ENCODE measurements around the gene HYCC1. TPM values are rescaled to one million over a fixed set of nuclear protein-coding genes. Genes with fewer than 3 reads are reported as not detected.
A peak's percentile ranks its signal among the peaks of the same experiment; 100 is the strongest.
"Not testable (repeated sequence)": the region's sequence is repeated elsewhere in the genome, so short reads cannot be mapped to it uniquely, and the experiment has no call there.

HYCC1 gene
- total RNA-seq, 1 experiment from 2014 or later: 48.9 TPM

- Mint-ChIP-seq H3K36me3 (ENCODE audit: insufficient read depth, unreplicated experiment) (peaks cover 24% of the 10 kb centered on the region), H3K4me1 (ENCODE audit: insufficient read depth, unreplicated experiment) (peaks cover 32% of the 10 kb centered on the region), H3K27me3 (ENCODE audit: insufficient read depth, unreplicated experiment) (no peaks in the 10 kb centered on the region), H3K9me3 (ENCODE audit: unreplicated experiment) (no peaks in the 10 kb centered on the region), H3K4me3 (ENCODE audit: unreplicated experiment) (no peak overlapping the region), H3K27ac (ENCODE audit: low read depth, unreplicated experiment) (peak overlapping the region; percentile 87)
- ChIA-PET CTCF (interaction anchor here (0.7 kb wide), 1 partner anchor 15 kb away, joined by 3 read pairs; no protein-coding TSS in a partner anchor), POLR2A (interaction anchor here (1.4 kb wide), 2 partner anchors 10 to 12 kb away, joined by 6 to 7 read pairs; no protein-coding TSS in a partner anchor)
- DNase-seq (ENCODE audit: unreplicated experiment): no peak
- TF ChIP-seq, protein P1, sequence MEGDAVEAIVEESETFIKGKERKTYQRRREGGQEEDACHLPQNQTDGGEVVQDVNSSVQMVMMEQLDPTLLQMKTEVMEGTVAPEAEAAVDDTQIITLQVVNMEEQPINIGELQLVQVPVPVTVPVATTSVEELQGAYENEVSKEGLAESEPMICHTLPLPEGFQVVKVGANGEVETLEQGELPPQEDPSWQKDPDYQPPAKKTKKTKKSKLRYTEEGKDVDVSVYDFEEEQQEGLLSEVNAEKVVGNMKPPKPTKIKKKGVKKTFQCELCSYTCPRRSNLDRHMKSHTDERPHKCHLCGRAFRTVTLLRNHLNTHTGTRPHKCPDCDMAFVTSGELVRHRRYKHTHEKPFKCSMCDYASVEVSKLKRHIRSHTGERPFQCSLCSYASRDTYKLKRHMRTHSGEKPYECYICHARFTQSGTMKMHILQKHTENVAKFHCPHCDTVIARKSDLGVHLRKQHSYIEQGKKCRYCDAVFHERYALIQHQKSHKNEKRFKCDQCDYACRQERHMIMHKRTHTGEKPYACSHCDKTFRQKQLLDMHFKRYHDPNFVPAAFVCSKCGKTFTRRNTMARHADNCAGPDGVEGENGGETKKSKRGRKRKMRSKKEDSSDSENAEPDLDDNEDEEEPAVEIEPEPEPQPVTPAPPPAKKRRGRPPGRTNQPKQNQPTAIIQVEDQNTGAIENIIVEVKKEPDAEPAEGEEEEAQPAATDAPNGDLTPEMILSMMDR (IDR thresholded peaks at IDR 0.05; ENCODE audit: unreplicated experiment): no peak
- BruUV-seq (replicated peaks): no TSS peak
- intact Hi-C loops (cut with micrococcal nuclease): loop anchor here (10.0 kb wide), 1 partner anchor 75 kb away; no protein-coding TSS in a partner anchor
Observed at GRCh38 chr7:22979861-22980260, 34.1 kb downstream of the HYCC1 start.

- Mint-ChIP-seq H3K27me3 (ENCODE audit: insufficient read depth, unreplicated experiment) (no peaks in the 10 kb centered on the region), H3K9me3 (ENCODE audit: unreplicated experiment) (peaks cover 6% of the 10 kb centered on the region), H3K36me3 (ENCODE audit: insufficient read depth, unreplicated experiment) (peaks cover 27% of the 10 kb centered on the region), H3K4me1 (ENCODE audit: insufficient read depth, unreplicated experiment) (peaks cover 32% of the 10 kb centered on the region), H3K4me3 (ENCODE audit: unreplicated experiment) (no peak overlapping the region), H3K27ac (ENCODE audit: low read depth, unreplicated experiment) (no peak overlapping the region)
- ChIA-PET CTCF (no interaction called here), POLR2A (no interaction called here)
- no peak for DNase-seq (ENCODE audit: unreplicated experiment)
- no TSS peak for BruUV-seq (replicated peaks)
- intact Hi-C loops (cut with micrococcal nuclease): loop anchor here (10.0 kb wide), 1 partner anchor 76 kb away; no protein-coding TSS in a partner anchor
- TF ChIP-seq, protein P1 (IDR thresholded peaks at IDR 0.05; ENCODE audit: unreplicated experiment): no peak
Observed at GRCh38 chr7:22979251-22979650, 34.7 kb downstream of the HYCC1 start.

DNA sequence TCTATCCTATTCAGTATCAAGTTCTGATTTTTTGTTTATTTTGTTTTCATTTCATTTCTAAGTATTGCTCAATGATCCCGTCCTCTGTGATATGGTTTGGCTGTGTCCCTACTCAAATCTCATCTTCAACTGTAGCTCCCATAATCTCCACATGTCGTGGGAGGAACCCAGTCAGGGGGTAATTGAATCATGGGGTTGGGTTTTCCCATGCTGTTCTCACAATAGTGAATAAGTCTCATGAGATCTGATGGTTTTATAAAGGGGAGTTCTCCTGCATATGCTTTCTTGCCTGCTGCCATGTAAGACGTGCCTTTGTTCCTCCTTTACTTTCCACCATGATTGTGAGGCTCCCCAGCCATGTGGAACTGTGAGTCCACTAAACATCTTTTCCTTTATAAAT, 39.3 kb downstream of the HYCC1 start:
- H3K9me3 Mint-ChIP-seq (ENCODE audit: unreplicated experiment); H3K4me3 Mint-ChIP-seq (ENCODE audit: unreplicated experiment); POLR2A ChIA-PET; DNase-seq (ENCODE audit: unreplicated experiment); BruUV-seq (replicated peaks); H3K27ac Mint-ChIP-seq (ENCODE audit: low read depth, unreplicated experiment); CTCF ChIA-PET; H3K27me3 Mint-ChIP-seq (ENCODE audit: insufficient read depth, unreplicated experiment): not testable (repeated sequence)
- H3K36me3 Mint-ChIP-seq (ENCODE audit: insufficient read depth, unreplicated experiment): peaks cover 20% of the 10 kb centered on the region
- intact Hi-C loops (cut with micrococcal nuclease): loop anchor here (10.0 kb wide), 1 partner anchor 80 kb away; no protein-coding TSS in a partner anchor
- H3K4me1 Mint-ChIP-seq (ENCODE audit: insufficient read depth, unreplicated experiment): peaks cover 15% of the 10 kb centered on the region

DNA sequence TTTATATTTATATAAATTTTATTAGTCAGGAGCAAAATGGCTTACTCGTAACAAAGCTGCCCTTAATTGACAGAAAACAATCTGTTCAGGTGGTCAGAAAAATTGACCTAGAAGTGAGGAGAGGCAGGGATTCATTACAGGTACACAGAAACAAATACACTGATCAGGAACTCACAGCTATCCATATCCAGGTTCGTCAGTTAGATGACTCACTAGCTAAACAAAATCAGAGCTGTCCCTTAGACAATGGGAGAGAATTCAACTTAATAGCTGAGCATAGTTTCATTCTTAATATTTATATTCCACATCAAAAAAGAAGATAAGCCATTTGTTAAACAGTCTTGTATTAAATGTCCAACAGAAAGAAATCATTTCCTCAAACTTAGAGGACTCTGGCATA, 41.7 kb downstream of the HYCC1 start:
- intact Hi-C loops (cut with micrococcal nuclease): loop anchor here (10.0 kb wide), 1 partner anchor 83 kb away; no protein-coding TSS in a partner anchor
- BruUV-seq (replicated peaks): no TSS peak
- no peaks in the 10 kb centered on the region for H3K27me3 Mint-ChIP-seq (ENCODE audit: insufficient read depth, unreplicated experiment)
- H3K27ac Mint-ChIP-seq (ENCODE audit: low read depth, unreplicated experiment): no peak overlapping the region
- ChIA-PET POLR2A (interaction anchor here (0.9 kb wide), 1 partner anchor 83 kb away, joined by 3 read pairs; no protein-coding TSS in a partner anchor), CTCF (interaction anchor here (0.6 to 1.0 kb wide), 4 partner anchors 22 to 374 kb away, joined by 3 to 5 read pairs (median 4); no protein-coding TSS in a partner anchor)
- peaks cover 7% of the 10 kb centered on the region for H3K9me3 Mint-ChIP-seq (ENCODE audit: unreplicated experiment)
- TF ChIP-seq, protein P1 (IDR thresholded peaks at IDR 0.05; ENCODE audit: unreplicated experiment): no peak
- H3K4me3 Mint-ChIP-seq (ENCODE audit: unreplicated experiment): no peak overlapping the region
- no peak for DNase-seq (ENCODE audit: unreplicated experiment)
- H3K4me1 Mint-ChIP-seq (ENCODE audit: insufficient read depth, unreplicated experiment): no peaks in the 10 kb centered on the region
- peaks cover 32% of the 10 kb centered on the region for H3K36me3 Mint-ChIP-seq (ENCODE audit: insufficient read depth, unreplicated experiment)
